ENCODE results near the gene NFIC. TPM values are rescaled to one million over a fixed set of nuclear protein-coding genes. Genes with fewer than 3 reads are reported as not detected.
A peak's percentile ranks its signal among the peaks of the same experiment; 100 is the strongest.

The NFIC gene
- total RNA-seq, 1 experiment from 2014 or later: 85.5 TPM

- H3K36me3 Mint-ChIP-seq (ENCODE audit: insufficient read depth, unreplicated experiment): peaks cover 6% of the 10 kb centered on the region
- TF ChIP-seq CTCF (IDR thresholded peaks at IDR 0.05; ENCODE audit: unreplicated experiment): no peak
- ChIA-PET POLR2A (interaction anchor here (1.0 to 1.9 kb wide), 2 partner anchors 25 to 27 kb away, joined by 3 to 5 read pairs; no protein-coding TSS in a partner anchor), CTCF (interaction anchor here (0.7 kb wide), 1 partner anchor 1451 kb away, joined by 3 read pairs; no protein-coding TSS in a partner anchor)
- peaks cover 42% of the 10 kb centered on the region for H3K4me1 Mint-ChIP-seq (ENCODE audit: insufficient read depth, unreplicated experiment)
- H3K27me3 Mint-ChIP-seq (ENCODE audit: insufficient read depth, unreplicated experiment): no peaks in the 10 kb centered on the region
- intact Hi-C loops (cut with micrococcal nuclease): no loop called here
- H3K27ac Mint-ChIP-seq (ENCODE audit: low read depth, unreplicated experiment): no peak overlapping the region
- H3K4me3 Mint-ChIP-seq (ENCODE audit: unreplicated experiment): peak overlapping the region; percentile 81
- BruUV-seq (replicated peaks): no TSS peak
- H3K9me3 Mint-ChIP-seq (ENCODE audit: unreplicated experiment): no peaks in the 10 kb centered on the region
- DNase-seq (ENCODE audit: unreplicated experiment): peak; percentile 53
Observed at GRCh38 chr19:3360421-3361383, 5.7 kb upstream of the NFIC start.

GRCh38 chr19:3361384-3362216 lies 4.8 kb upstream of the NFIC start:
- H3K27ac Mint-ChIP-seq (ENCODE audit: low read depth, unreplicated experiment): peak overlapping the region; percentile 9
- intact Hi-C loops (cut with micrococcal nuclease): no loop called here
- no peaks in the 10 kb centered on the region for H3K27me3 Mint-ChIP-seq (ENCODE audit: insufficient read depth, unreplicated experiment)
- CTCF ChIA-PET: interaction anchor here (0.6 to 0.7 kb wide), 3 partner anchors 23 to 1452 kb away, joined by 3 read pairs; no protein-coding TSS in a partner anchor
- peaks cover 6% of the 10 kb centered on the region for H3K36me3 Mint-ChIP-seq (ENCODE audit: insufficient read depth, unreplicated experiment)
- no TSS peak for BruUV-seq (replicated peaks)
- TF ChIP-seq CTCF (IDR thresholded peaks at IDR 0.05; ENCODE audit: unreplicated experiment): no peak
- H3K4me3 Mint-ChIP-seq (ENCODE audit: unreplicated experiment): peak overlapping the region; percentile 81
- peaks cover 42% of the 10 kb centered on the region for H3K4me1 Mint-ChIP-seq (ENCODE audit: insufficient read depth, unreplicated experiment)
- DNase-seq (ENCODE audit: unreplicated experiment): no peak
- POLR2A ChIA-PET: interaction anchor here (1.9 kb wide), 1 partner anchor 25 kb away, joined by 5 read pairs; no protein-coding TSS in a partner anchor
- no peaks in the 10 kb centered on the region for H3K9me3 Mint-ChIP-seq (ENCODE audit: unreplicated experiment)

GRCh38 chr19:3362217-3362906 lies 4.0 kb upstream of the NFIC start:
- peaks cover 42% of the 10 kb centered on the region for H3K4me1 Mint-ChIP-seq (ENCODE audit: insufficient read depth, unreplicated experiment)
- H3K27me3 Mint-ChIP-seq (ENCODE audit: insufficient read depth, unreplicated experiment): no peaks in the 10 kb centered on the region
- TF ChIP-seq CTCF (IDR thresholded peaks at IDR 0.05; ENCODE audit: unreplicated experiment): no peak
- peak overlapping the region; percentile 9 for H3K27ac Mint-ChIP-seq (ENCODE audit: low read depth, unreplicated experiment)
- peaks cover 6% of the 10 kb centered on the region for H3K36me3 Mint-ChIP-seq (ENCODE audit: insufficient read depth, unreplicated experiment)
- ChIA-PET CTCF (interaction anchor here (0.6 kb wide), 2 partner anchors 24 to 511 kb away, joined by 3 read pairs; no protein-coding TSS in a partner anchor), POLR2A (interaction anchor here (1.9 kb wide), 1 partner anchor 26 kb away, joined by 5 read pairs; no protein-coding TSS in a partner anchor)
- DNase-seq (ENCODE audit: unreplicated experiment): no peak
- no TSS peak for BruUV-seq (replicated peaks)
- intact Hi-C loops (cut with micrococcal nuclease): no loop called here
- no peaks in the 10 kb centered on the region for H3K9me3 Mint-ChIP-seq (ENCODE audit: unreplicated experiment)
- peak overlapping the region; percentile 8 for H3K4me3 Mint-ChIP-seq (ENCODE audit: unreplicated experiment)

Data from MCF 10A (cell line).